HepG2 (cell line): ENCODE measurements around the gene SERPINA3. TPM values are rescaled to one million over a fixed set of nuclear protein-coding genes. Genes with fewer than 3 reads are reported as not detected.

Experiments
- BHLHE40 ChIP-seq: IDR thresholded peaks from 2 replicates; pipeline ENCODE4 v1.6.1; 2011; ENCODE audit warnings: low read length, improper control_type of control experiment
- GMEB2 ChIP-seq: IDR thresholded peaks from 2 replicates; pipeline ENCODE4 v1.6.1; 2016; ENCODE audit warnings: missing biosample characterization, missing genetic modification reagents, low read depth
- GPBP1L1 ChIP-seq: sonication (generic); formaldehyde crosslinking; IDR thresholded peaks from 2 replicates; pipeline ENCODE4 v1.5.0; 2020; ENCODE audit warnings: mild to moderate bottlenecking, missing genetic modification reagents
- HDAC6 ChIP-seq: fragments of 200-600 bp; sonication (generic); IDR thresholded peaks from 2 replicates; pipeline ENCODE4 v1.7.0; 2017; ENCODE audit warnings: mild to moderate bottlenecking, antibody characterized with exemption, low read length, low read depth
- HNF4A ChIP-seq: sonication (generic); formaldehyde crosslinking; IDR thresholded peaks from 2 replicates; pipeline ENCODE4 v1.4.0; 2020; ENCODE audit warnings: missing genetic modification reagents
- HNRNPK ChIP-seq: fragments of 200-400 bp; formaldehyde crosslinking; IDR thresholded peaks from 2 replicates; pipeline ENCODE4 v1.6.1; 2018; ENCODE audit warnings: low read length, low read depth, moderate library complexity, mild to moderate bottlenecking; ENCODE audit not compliant: poor library complexity, severe bottlenecking
- KMT2A ChIP-seq: sonication (generic); formaldehyde crosslinking; IDR thresholded peaks from 2 replicates; pipeline ENCODE4 v1.4.0; 2020; ENCODE audit warnings: missing genetic modification reagents
- MIER3 ChIP-seq: IDR thresholded peaks from 2 replicates; pipeline ENCODE4 v1.6.1; 2016; ENCODE audit warnings: missing compliant biosample characterization, borderline replicate concordance
- NKX3-1 ChIP-seq: sonication (generic); formaldehyde crosslinking; IDR thresholded peaks from 2 replicates; pipeline ENCODE4 v1.5.0; 2020; ENCODE audit warnings: missing genetic modification reagents
- TBX2 ChIP-seq: sonication (generic); formaldehyde crosslinking; IDR thresholded peaks from 2 replicates; pipeline ENCODE4 v1.5.0; 2020; ENCODE audit warnings: missing genetic modification reagents, mild to moderate bottlenecking, borderline replicate concordance
- TFE3 ChIP-seq: IDR thresholded peaks from 2 replicates; pipeline ENCODE4 v1.6.1; 2016
- THAP8 ChIP-seq: sonication (generic); formaldehyde crosslinking; IDR thresholded peaks from 2 replicates; pipeline ENCODE4 v1.5.1; 2020; ENCODE audit warnings: missing genetic modification reagents, mild to moderate bottlenecking, borderline replicate concordance
- TMF1 ChIP-seq: sonication (generic); formaldehyde crosslinking; IDR thresholded peaks from 2 replicates; pipeline ENCODE4 v1.8.1; 2022; ENCODE audit warnings: low read depth, missing genetic modification reagents
- ZBTB1 ChIP-seq: sonication (generic); formaldehyde crosslinking; IDR thresholded peaks from 2 replicates; pipeline ENCODE4 v1.4.0; 2020; ENCODE audit warnings: missing genetic modification reagents, borderline replicate concordance
- ZFP62 ChIP-seq: sonication (generic); formaldehyde crosslinking; IDR thresholded peaks from 2 replicates; pipeline ENCODE4 v1.4.0; 2020; ENCODE audit warnings: missing genetic modification reagents
- ZNF20 ChIP-seq: sonication (generic); formaldehyde crosslinking; IDR thresholded peaks from 2 replicates; pipeline ENCODE4 v1.4.0; 2020; ENCODE audit warnings: mild to moderate bottlenecking, moderate library complexity, missing genetic modification reagents
- ZNF253 ChIP-seq: sonication (generic); formaldehyde crosslinking; IDR thresholded peaks from 2 replicates; pipeline ENCODE4 v1.8.0; 2022; ENCODE audit warnings: mild to moderate bottlenecking, missing genetic modification reagents, borderline replicate concordance
- ZNF367 ChIP-seq: sonication (generic); formaldehyde crosslinking; IDR thresholded peaks from 2 replicates; pipeline ENCODE4 v1.4.0; 2020; ENCODE audit warnings: missing genetic modification reagents, borderline replicate concordance
- ZNF547 ChIP-seq: sonication (generic); formaldehyde crosslinking; IDR thresholded peaks from 2 replicates; pipeline ENCODE4 v1.5.1; 2020; ENCODE audit warnings: mild to moderate bottlenecking, missing genetic modification reagents
- ZNF605 ChIP-seq: sonication (generic); formaldehyde crosslinking; IDR thresholded peaks from 2 replicates; pipeline ENCODE4 v1.8.0; 2022; ENCODE audit warnings: mild to moderate bottlenecking, missing genetic modification reagents
- ZNF710 ChIP-seq: sonication (generic); formaldehyde crosslinking; IDR thresholded peaks from 2 replicates; pipeline ENCODE4 v1.5.0; 2020; ENCODE audit warnings: mild to moderate bottlenecking, missing genetic modification reagents, borderline replicate concordance
- ZNF737 ChIP-seq: sonication (generic); formaldehyde crosslinking; IDR thresholded peaks from 2 replicates; pipeline ENCODE4 v1.5.0; 2020; ENCODE audit warnings: missing genetic modification reagents, mild to moderate bottlenecking, borderline replicate concordance
- ZNF891 ChIP-seq: sonication (generic); formaldehyde crosslinking; IDR thresholded peaks from 2 replicates; pipeline ENCODE4 v1.5.0; 2020; ENCODE audit warnings: mild to moderate bottlenecking, missing genetic modification reagents
- polyA plus RNA-seq, 8 experiments: library from polyadenylated mRNA; depleted of rRNA in 3 of 8; stranded (reverse) in 7 of 8; unstranded in 1 of 8; fragments of >200 nt; fragmentation: Illumina TruSeq in 4 of 8; extraction: Trizol in 4 of 8; gene quantifications; 2 replicates each; pipeline versions ENCODE4 v1.2.1 to v1.2.3, GENCODE V29; 2011 to 2016; ENCODE audit warnings: low read depth in 4 of 8, missing spikeins in 1 of 8, mixed read lengths in 1 of 8; ENCODE audit not compliant: insufficient read depth in 1 of 8
- total RNA-seq, 5 experiments: library from RNA; depleted of rRNA; stranded (reverse); fragments of >200 nt; fragmentation: Illumina TruSeq; extraction: Trizol; gene quantifications; 2 replicates each; pipeline ENCODE4 v1.2.3, GENCODE V29; 2016; ENCODE audit warnings: low read depth in 1 of 5

SERPINA3 gene
- total and polyA plus RNA-seq, 2 of the 13 experiments (the other 11 are each of a cell fraction or from before 2014, with no cell fraction given) = 825 to 2,200 TPM

GRCh38 chr14:94598816-94599655 lies 13.2 kb upstream of the SERPINA3 start (continued):
- TF ChIP-seq GMEB2 (CRISPR knock-in tag) (no peak), ZNF367 (CRISPR knock-in tag) (no peak), TFE3 (CRISPR knock-in tag) (peak; percentile 82), NKX3-1 (peak; percentile 42; the same call in 1 of the 2 replicates), GPBP1L1 (CRISPR knock-in tag) (no peak), HNF4A (CRISPR knock-in tag) (peak; percentile 88), TMF1 (CRISPR knock-in tag) (no peak; the same call in 1 of the 2 replicates), HDAC6 (no peak), ZBTB1 (no peak), ZNF737 (CRISPR knock-in tag) (no peak), MIER3 (peak; percentile 81), TBX2 (CRISPR knock-in tag) (peak; percentile 96), HNRNPK (no peak), THAP8 (CRISPR knock-in tag) (no peak), ZFP62 (CRISPR knock-in tag) (0 out of 2 replicates have a peak, but pooled peaks have one; percentile 51), ZNF547 (CRISPR knock-in tag) (no peak; the same call in 1 of the 2 replicates), ZNF253 (no peak), BHLHE40 (peak; percentile 55), ZNF710 (CRISPR knock-in tag) (peak; percentile 94; the same call in 1 of the 2 replicates), ZNF891 (CRISPR knock-in tag) (no peak), KMT2A (peak; percentile 48; the same call in 1 of the 2 replicates), ZNF20 (CRISPR knock-in tag) (no peak), ZNF605 (CRISPR knock-in tag) (peak; percentile 87; the same call in 1 of the 2 replicates)
